Measurements from ENCODE around the gene TNNT2.

Gene TNNT2

DNA sequence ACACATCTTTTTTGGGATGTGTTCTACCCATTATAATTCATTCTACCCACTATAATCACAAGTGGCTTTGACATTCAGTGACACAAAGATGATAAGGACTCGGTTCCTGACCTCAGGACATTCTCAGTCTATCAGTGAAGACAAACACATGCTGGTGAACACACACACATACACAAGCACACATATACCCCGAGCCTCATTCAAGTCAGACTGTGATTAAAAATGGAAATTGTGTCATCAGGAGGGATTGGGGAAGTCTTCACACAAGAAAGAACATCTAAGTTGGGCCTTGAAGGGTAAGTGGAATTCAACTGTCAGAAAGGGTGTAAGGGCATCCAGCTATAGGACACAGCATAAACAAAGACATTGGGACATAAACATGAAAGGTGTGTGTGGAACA is 24.2 kb upstream of the TNNT2 start:
- no peak for DNase-seq

- no peak for DNase-seq
Observed at GRCh38 chr1:201400852-201401230, 23.4 kb upstream of the TNNT2 start.

- DNase-seq = no peak
Observed at GRCh38 chr1:201400212-201400851, 22.9 kb upstream of the TNNT2 start.

DNA sequence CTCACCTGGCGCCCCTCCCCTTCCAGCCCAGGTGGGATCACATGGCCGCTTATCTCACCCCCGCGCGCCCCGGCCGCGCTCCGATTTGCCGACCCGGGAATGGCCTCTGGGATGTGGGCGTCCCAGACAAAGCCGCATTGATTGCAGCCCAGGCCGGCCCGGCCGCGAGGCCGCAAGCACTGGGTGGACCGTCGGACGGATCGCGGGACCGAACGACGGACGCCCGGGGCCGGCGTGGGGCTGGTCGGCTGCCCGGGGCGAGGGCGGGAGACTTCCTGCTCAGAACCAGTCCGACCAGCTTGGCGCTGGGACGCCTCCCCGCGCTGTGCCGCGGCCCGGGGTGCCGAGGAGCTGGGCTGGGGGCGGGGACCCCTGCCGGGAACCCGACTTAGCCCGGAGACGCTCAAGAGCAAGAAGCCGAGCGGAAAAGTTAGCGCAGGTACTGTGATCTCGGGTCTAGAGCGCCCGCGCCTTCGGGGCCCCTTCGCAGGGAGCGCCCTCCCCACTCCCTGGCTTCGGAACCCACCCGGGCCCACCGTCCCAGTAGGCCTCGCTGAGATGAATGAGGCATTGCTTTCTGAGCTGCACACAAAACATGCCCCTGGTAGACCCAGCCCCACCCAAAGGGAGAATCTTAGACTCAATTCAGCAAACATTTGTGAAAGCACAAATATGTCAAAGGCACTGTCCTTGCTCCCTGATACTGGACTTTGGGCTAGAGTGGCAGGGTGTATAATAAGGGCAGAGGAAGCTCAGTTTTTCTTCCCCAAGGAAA is 22.1 kb upstream of the TNNT2 start:
- no peak for DNase-seq

- DNase-seq = no peak
Observed at GRCh38 chr1:201399018-201399351, 21.5 kb upstream of the TNNT2 start, which contains the start of gene LAD1. TSS of gene LAD1 (minus strand) at chr1:201399324. CDS start at chr1:201399306, 18 bp downstream.

GRCh38 chr1:201397675-201398074 is 20.2 kb upstream of the TNNT2 start:
- DNase-seq = no peak

GRCh38 chr1:201396861-201397464 is 19.5 kb upstream of the TNNT2 start:
- DNase-seq = no peak

GRCh38 chr1:201395936-201396335 is 18.5 kb upstream of the TNNT2 start:
- DNase-seq = no peak

DNA sequence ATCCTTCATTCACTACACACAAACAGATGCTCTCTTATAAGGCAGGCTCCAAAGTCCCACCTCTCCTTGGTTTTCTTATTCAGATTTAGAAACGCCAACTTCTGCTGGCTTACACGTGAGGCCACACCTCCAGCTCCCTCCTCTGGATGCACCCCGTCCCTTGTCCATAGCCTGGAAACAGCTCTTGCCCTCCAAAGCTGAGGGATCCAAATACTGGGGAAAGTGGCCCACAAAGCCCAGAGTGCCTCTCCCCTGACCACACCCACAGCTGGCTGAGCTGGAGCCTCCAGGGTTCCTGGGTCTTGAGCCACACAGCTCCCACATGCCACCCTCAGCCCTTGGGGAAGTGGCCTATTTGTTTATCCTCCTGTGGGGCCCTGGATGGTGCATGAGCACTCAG is 17.1 kb upstream of the TNNT2 start:
- no peak for DNase-seq

- no peak for DNase-seq
Observed at GRCh38 chr1:201393076-201393475, 15.6 kb upstream of the TNNT2 start.

DNA sequence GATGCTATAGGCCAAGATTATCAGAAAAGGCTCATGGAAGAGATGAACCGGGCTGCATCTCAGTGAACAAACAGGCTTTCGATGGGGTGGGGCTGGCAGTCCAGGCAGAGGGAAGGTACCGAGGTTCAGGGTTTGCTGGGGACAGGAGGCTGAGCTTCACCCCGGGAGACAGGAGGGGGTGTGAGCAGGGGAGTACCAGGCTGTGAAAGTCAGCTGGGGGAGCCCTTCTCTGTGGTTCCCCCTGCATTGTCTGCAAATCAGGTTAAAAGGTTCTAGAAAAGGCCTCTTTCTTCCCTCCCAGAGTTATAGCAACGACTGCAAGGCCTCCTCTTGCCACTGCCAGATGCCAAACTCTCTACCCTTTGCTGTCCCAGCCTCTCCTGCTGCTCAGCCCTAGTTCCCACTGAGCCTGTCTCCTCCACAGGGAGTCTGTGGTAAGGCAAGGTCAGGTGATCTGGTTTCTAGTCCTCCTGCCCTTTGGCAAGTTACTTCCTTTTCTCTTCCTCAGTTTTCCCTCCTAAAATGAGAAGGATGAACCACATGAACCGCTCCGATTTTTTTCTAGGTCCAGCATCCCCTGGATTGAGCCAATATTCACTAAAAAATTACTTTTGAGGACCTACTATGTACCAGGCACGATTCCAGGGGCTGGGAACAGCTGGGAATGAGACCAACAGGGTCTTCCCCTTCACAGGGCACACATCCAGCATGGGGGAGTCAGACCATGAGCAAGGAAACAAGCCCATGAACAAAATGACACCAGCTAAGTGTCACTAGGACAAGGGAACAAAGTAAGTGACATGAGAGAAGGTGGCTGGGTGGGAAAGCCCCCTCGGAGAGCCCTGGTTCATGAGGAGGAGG is 14.4 kb upstream of the TNNT2 start:
- DNase-seq = no peak

- no peak for DNase-seq
Observed at GRCh38 chr1:201391225-201391624, 13.7 kb upstream of the TNNT2 start.

DNA sequence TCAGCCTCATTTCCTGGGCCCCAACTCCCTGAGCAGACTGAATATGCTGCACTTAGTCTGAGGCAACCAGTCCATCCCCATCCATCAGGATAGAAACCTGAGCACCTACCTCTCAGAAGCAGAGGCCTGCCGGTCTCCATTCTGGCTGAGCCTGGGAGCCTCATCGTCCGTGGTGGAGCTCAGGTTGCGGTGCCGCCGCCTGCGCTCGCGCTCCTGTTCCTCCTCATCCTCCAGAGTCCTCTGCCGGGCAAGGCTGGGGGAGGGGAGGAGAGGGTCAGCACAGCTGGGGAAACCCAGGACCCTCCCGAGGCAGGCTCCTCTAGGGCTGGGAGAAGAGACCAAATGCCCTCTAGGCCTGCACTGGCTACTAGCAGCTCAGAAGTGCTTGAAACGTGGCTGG is 11.6 kb upstream of the TNNT2 start:
- no peak for DNase-seq

DNA sequence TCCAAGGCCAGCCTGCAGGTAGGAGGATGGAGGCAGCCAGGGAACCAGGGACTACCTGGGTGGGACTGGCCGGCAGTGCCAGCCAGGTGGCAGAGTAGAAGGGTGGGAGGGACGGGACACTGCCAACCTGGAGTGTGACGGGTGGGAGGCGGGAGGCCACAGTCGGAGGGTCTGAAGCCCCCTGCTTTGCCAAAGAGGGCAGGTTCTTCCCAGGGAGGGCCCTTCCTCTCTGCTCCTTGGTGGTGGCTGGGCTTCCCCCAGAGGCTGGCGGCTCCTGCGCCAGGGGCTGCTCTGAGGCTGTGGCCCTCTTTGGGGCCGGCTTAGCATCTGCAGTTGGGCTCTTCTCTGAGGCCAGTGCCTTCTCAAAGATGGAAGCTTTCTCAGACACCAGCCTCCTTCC is 8.7 kb upstream of the TNNT2 start:
- no peak for DNase-seq

DNA sequence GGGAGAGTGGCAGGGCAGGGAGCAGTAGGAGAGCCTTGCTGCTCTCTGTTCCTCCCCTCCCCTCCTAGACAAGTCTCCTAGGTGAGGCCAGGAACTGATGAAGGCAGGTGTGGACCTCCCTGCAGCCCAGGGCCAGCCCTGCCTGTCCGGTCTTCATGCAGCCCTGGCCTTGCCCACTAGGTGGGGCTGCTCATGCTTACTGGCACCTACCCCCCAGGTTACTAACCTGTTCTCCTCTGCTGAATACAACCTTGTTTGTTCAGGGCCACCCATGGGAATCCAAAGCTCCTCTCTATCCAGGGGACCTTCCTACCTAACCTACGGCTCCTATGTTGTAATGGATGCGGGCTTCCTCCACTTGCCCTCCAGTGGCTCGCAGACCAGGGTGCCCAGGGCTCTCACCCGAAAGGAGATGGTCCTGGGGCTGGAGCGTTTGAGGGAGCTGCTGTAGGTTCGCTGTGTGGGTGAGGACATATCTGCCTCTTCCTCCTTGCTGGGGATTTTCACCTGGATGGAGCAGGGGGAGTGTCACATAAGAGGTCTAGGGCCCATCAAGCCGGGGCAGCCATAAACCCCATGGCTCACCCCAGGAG is 7.9 kb upstream of the TNNT2 start:
- DNase-seq = no peak

DNA sequence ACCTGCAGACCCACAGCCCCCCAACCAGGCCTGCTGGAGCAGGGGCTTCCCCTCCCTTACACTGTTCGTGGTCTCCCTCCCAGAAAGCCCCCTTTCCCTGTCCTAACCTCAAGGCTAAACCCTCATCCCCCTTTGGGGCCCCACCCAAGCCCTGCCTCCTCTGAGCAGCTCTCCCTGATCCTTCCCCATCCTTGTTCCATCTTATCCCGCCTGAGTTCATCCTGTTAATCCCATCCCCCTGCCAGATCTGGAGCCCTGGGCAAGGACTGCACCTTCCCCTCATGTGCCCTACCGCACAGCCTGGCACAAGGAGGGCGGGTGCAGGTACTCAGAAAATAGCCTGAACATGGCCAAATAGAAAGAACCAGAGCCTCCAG is 6.9 kb upstream of the TNNT2 start:
- no peak for DNase-seq

- DNase-seq = peak; percentile 80
Observed at GRCh38 chr1:201383647-201384405, 6.3 kb upstream of the TNNT2 start.

GRCh38 chr1:201381130-201381529 is 3.6 kb upstream of the TNNT2 start:
- DNase-seq = no peak

GRCh38 chr1:201379733-201380242 is 2.3 kb upstream of the TNNT2 start:
- no peak for DNase-seq

DNA sequence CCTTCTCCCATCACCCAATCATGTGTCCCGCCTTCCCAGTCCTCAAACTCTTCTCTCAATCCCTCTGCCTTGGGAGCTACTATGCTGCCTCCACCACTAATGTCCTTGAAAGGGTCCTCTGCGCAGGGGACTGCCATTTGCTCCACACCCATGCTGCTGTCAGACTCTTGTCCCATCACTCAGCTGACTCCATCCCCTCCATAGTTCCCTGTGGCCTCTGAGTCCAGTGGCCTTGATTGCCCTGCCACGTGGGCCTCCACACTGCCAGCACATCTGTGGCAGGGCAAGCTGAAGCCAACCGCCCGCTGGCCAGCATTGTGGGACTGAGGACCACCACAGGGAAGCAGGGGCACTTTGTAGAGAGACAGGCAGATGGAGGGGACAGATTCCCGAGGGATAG is 1.3 kb upstream of the TNNT2 start:
- DNase-seq = no peak

DNA sequence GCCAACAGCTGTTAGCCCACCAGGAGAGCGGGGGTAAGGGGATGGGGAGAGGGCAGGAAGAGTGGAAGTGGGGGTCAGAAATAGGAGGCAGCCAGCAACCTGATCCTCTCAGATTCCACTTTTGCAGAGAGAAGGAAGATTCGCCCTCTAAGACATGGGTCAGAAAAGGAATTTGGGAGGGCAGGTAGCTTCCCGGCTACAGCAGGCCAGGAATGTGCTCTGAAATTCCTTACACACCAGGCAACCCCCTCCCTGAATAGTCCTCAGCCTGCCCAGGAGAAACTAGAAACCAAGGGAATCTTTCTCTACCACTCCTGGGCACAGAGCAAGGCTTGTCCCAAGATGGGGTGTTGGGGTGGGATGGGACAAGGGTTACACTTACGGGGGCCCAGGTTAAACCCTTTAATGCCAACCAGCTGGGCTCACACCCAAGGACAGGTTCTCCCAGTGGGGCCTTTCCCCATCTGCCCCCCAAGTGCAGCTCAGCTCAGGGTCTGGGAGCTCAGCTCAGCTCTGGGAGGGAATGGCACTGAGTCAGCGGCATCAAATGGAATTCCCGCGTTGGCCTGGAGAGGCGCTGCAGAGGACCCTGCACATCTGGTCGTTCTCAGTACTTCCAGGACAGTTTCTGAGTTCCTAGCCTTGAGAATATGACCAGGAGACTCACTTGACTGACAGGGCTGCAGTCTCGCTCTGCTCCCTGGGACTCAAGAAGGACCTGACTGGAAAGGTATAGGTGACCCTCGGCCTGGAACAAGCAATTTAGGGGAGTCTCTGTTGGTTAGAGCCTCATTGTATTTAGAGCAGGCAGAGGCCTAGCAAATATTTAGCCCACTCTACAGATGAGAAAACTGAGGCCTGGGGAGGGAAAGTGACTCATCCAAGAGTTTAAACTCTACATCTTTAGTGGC is 761 bp downstream of the TNNT2 start:
- DNase-seq = no peak
